Fibroblast of pulmonary artery (primary cell): ENCODE data around the gene PDE11A.

Experiments
- DNase-seq: peaks from one replicate; pipeline ENCODE4 v3.0.0-alpha.2; 2010; ENCODE audit warnings: low read depth
- H3K4me3 ChIP-seq: replicated peaks from 2 replicates; pipeline ENCODE4 v1.5.1; 2011; ENCODE audit warnings: low read depth, mild to moderate bottlenecking, control low read depth, low read length, moderate library complexity
- CTCF ChIP-seq: IDR thresholded peaks from 2 replicates; pipeline ENCODE4 v1.5.1; 2011; ENCODE audit warnings: mild to moderate bottlenecking, control low read depth, low read length, inconsistent platforms; ENCODE audit errors: missing control alignments

PDE11A gene

GRCh38 chr2:177596866-177597265 lies 475.7 kb downstream of the PDE11A start:
- TF ChIP-seq CTCF, result no peak
- no peak overlapping the region for H3K4me3 ChIP-seq

GRCh38 chr2:177595126-177595845 lies 477.3 kb downstream of the PDE11A start:
- no peak for DNase-seq
- no peak overlapping the region for H3K4me3 ChIP-seq
- no peak for TF ChIP-seq CTCF

More at GRCh38 chr2:177596866-177597265, 475.7 kb downstream of the PDE11A start:
- DNase-seq, result no peak

- no peak for TF ChIP-seq CTCF
- H3K4me3 ChIP-seq, result no peak overlapping the region
- DNase-seq, result no peak
Measured at GRCh38 chr2:177593402-177593801, 479.2 kb downstream of the PDE11A start.

- no peak for TF ChIP-seq CTCF
- H3K4me3 ChIP-seq, result no peak overlapping the region
- no peak for DNase-seq
Measured at GRCh38 chr2:177592945-177593344, 479.6 kb downstream of the PDE11A start.

GRCh38 chr2:177592397-177592796 lies 480.2 kb downstream of the PDE11A start:
- no peak overlapping the region for H3K4me3 ChIP-seq
- no peak for TF ChIP-seq CTCF
- no peak for DNase-seq

GRCh38 chr2:177589186-177589585 lies 483.4 kb downstream of the PDE11A start:
- no peak for TF ChIP-seq CTCF
- DNase-seq, result no peak
- no peak overlapping the region for H3K4me3 ChIP-seq

- TF ChIP-seq CTCF, result no peak
- DNase-seq, result no peak
- no peak overlapping the region for H3K4me3 ChIP-seq
Measured at GRCh38 chr2:177588671-177589070, 483.9 kb downstream of the PDE11A start.
